ENCODE data around the gene NDUFAF2.
A peak's percentile ranks its signal among the peaks of the same experiment; 100 is the strongest.
"Not testable (repeated sequence)": the region's sequence is repeated elsewhere in the genome, so short reads cannot be mapped to it uniquely, and the experiment has no call there.

The NDUFAF2 gene

DNA sequence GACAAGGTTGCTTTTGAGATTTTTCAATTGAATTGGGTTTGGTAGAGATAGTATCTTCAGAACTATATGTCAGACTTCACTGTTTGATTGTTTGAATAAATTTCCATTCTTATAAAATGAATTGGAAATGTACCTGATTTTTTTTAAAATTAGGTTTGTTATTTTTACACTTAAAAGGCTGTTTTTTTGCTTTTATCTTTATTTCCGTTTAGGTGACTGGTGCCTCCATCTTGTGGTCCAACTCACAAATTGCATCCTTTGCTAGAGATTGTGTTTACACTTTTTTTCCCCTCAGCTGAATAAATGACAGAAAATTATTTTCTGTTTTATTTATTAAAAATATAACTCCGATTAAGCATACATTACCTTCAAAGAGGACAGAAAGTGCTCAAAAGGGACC, 15.6 kb downstream of the NDUFAF2 start:
- CTCF ChIA-PET: interaction anchor here (1.5 to 3.7 kb wide), 4 partner anchors 15 to 974 kb away, joined by 4 to 18 read pairs (median 8); partner anchors contain the start of genes ERCC8 and NDUFAF2

DNA sequence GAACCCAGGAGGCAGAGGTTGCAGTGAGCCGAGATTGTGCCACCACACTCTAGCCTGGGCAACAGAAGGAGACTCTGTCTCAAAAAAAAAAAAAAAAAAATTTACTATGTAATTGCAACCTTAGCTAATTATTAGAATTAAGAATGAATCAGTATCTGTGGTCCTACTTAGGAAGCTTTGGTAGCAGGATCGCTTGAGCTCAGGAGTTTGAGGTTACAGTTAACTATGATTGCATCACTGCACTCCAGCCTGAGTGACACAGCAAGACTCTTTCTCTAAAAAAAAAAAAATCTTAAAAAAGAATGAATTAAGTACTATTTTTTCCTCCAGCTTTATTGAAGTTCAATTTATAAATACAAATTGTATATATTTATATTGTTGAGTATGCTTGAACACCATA, 16.7 kb downstream of the NDUFAF2 start:
- WGBS (ENCODE audit: insufficient coverage): no CpG with 5 or more reads among the region's 2 CpGs
- peaks cover 0 to 2% (median 0%) of the 10 kb centered on the region in 4 experiments for H3K36me3 ChIP-seq (ENCODE audit: control insufficient read depth in 4 of 4, insufficient read depth in 4 of 4, low read length in 3 of 4)
- POLR2A ChIA-PET: no interaction called here
- H3K27ac ChIP-seq (ENCODE audit: insufficient read depth in 1 of 2, low read depth in 1 of 2, low read length in 2 of 2, poor library complexity in 1 of 2, severe bottlenecking in 2 of 2): no peak overlapping the region
- H3K27me3 ChIP-seq (replicated peaks in 2 of 5; ENCODE audit: control insufficient read depth in 4 of 5, insufficient read depth in 5 of 5, low read length in 4 of 5): no peaks in the 10 kb centered on the region
- peak; percentile 63 to 91 (median 85) for DNase-seq
- H3K4me1 ChIP-seq (ENCODE audit: control extremely low read depth in 1 of 4, control insufficient read depth in 4 of 4, insufficient read depth in 4 of 4, low read length in 3 of 4): peaks cover 0 to 5% (median 0%) of the 10 kb centered on the region in 4 experiments
- no peak overlapping the region for H3K4me3 ChIP-seq (ENCODE audit: control insufficient read depth in 1 of 7, extremely low read depth in 1 of 7, insufficient read depth in 4 of 7, low read depth in 2 of 7, low read length in 6 of 7)
- CTCF ChIA-PET: interaction anchor here (0.6 to 2.2 kb wide), 5 partner anchors 8 to 972 kb away, joined by 3 to 11 read pairs (median 3); no protein-coding TSS in a partner anchor
- H3K9me3 ChIP-seq (ENCODE audit: control extremely low read depth in 1 of 5, control insufficient read depth in 4 of 5, insufficient read depth in 2 of 5, low read depth in 1 of 5, low read length in 4 of 5): peaks cover 0 to 6% (median 0%) of the 10 kb centered on the region in 5 experiments

More for the DNA sequence above, 15.6 kb downstream of the NDUFAF2 start:
- Histone ChIP-seq H3K4me3 (ENCODE audit: control insufficient read depth in 1 of 7, extremely low read depth in 1 of 7, insufficient read depth in 4 of 7, low read depth in 2 of 7, low read length in 6 of 7) (no peak overlapping the region), H3K27ac (ENCODE audit: insufficient read depth in 1 of 2, low read depth in 1 of 2, low read length in 2 of 2, poor library complexity in 1 of 2, severe bottlenecking in 2 of 2) (no peak overlapping the region), H3K36me3 (ENCODE audit: control insufficient read depth in 4 of 4, insufficient read depth in 4 of 4, low read length in 3 of 4) (peaks cover 0 to 2% (median 0%) of the 10 kb centered on the region in 4 experiments), H3K9me3 (ENCODE audit: control extremely low read depth in 1 of 5, control insufficient read depth in 4 of 5, insufficient read depth in 2 of 5, low read depth in 1 of 5, low read length in 4 of 5) (no peaks in the 10 kb centered on the region), H3K4me1 (ENCODE audit: control extremely low read depth in 1 of 4, control insufficient read depth in 4 of 4, insufficient read depth in 4 of 4, low read length in 3 of 4) (peaks cover 0 to 5% (median 0%) of the 10 kb centered on the region in 4 experiments), H3K27me3 (replicated peaks in 2 of 5; ENCODE audit: control insufficient read depth in 4 of 5, insufficient read depth in 5 of 5, low read length in 4 of 5) (no peaks in the 10 kb centered on the region)
- peak; percentile 29 to 63 (median 55) for DNase-seq
- POLR2A ChIA-PET: no interaction called here
- no CpG with 5 or more reads among the region's 2 CpGs for WGBS (ENCODE audit: insufficient coverage)

- 83% methylated on average over 1 of the region's 3 CpGs for WGBS (ENCODE audit: insufficient coverage)
- POLR2A ChIA-PET: no interaction called here
- Histone ChIP-seq H3K4me3 (ENCODE audit: control insufficient read depth in 1 of 7, extremely low read depth in 1 of 7, insufficient read depth in 4 of 7, low read depth in 2 of 7, low read length in 6 of 7) (no peak overlapping the region), H3K36me3 (ENCODE audit: control insufficient read depth in 4 of 4, insufficient read depth in 4 of 4, low read length in 3 of 4) (peaks cover 0 to 2% (median 0%) of the 10 kb centered on the region in 4 experiments), H3K27me3 (replicated peaks in 2 of 5; ENCODE audit: control insufficient read depth in 4 of 5, insufficient read depth in 5 of 5, low read length in 4 of 5) (no peaks in the 10 kb centered on the region), H3K9me3 (ENCODE audit: control extremely low read depth in 1 of 5, control insufficient read depth in 4 of 5, insufficient read depth in 2 of 5, low read depth in 1 of 5, low read length in 4 of 5) (peaks cover 0 to 17% (median 6%) of the 10 kb centered on the region in 5 experiments), H3K4me1 (ENCODE audit: control extremely low read depth in 1 of 4, control insufficient read depth in 4 of 4, insufficient read depth in 4 of 4, low read length in 3 of 4) (no peaks in the 10 kb centered on the region), H3K27ac (ENCODE audit: insufficient read depth in 1 of 2, low read depth in 1 of 2, low read length in 2 of 2, poor library complexity in 1 of 2, severe bottlenecking in 2 of 2) (no peak overlapping the region)
- DNase-seq: peak in 2 of 3 donors; percentile 39 to 46
- CTCF ChIA-PET: interaction anchor here (0.6 kb wide), 1 partner anchor 1184 kb away, joined by 3 read pairs; no protein-coding TSS in a partner anchor
Measured at GRCh38 chr5:60972231-60972630, 27.2 kb downstream of the NDUFAF2 start.

DNA sequence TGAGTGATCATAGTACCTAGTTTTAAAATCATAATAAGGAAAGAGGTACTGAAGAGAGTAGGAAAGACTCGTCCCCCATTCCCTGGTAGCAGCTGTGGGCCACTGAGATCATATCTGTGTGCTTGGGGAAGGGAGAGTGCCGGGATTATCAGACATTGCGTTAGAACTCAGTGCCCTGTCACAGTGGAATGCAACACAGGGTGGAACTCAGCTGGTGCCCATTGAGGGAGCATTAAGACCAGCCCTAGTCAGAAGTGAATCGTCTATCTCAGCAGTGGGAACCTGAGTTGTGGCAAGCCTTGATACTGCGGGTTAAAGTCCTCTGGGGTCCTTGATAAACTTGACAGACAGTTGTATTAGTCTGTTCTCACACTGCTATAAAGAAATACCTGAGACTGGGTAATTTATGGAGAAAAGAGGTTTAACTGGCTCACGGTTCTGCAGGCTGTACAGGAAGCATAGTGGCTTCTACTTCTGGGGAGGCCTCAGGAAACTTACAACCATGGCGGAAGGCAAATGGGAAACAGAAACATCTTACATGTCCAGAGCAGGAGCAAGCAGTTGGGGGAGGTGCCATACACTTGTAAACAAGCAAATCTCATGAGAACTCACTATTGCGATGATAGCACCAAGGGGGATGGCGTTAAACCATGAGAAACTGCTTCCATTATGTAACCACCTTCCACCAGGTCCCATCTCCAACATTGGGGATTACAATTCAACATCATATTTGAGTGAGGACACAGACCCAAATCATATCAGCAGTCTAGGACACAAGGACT, 33.1 kb downstream of the NDUFAF2 start:
- DNase-seq: no peak
- no peaks in the 10 kb centered on the region for H3K4me1 ChIP-seq (ENCODE audit: control extremely low read depth in 1 of 4, control insufficient read depth in 4 of 4, insufficient read depth in 4 of 4, low read length in 3 of 4)
- peaks cover 2 to 11% (median 5%) of the 10 kb centered on the region in 4 experiments for H3K36me3 ChIP-seq (ENCODE audit: control insufficient read depth in 4 of 4, insufficient read depth in 4 of 4, low read length in 3 of 4)
- peaks cover 3 to 18% (median 10%) of the 10 kb centered on the region in 5 experiments for H3K9me3 ChIP-seq (ENCODE audit: control extremely low read depth in 1 of 5, control insufficient read depth in 4 of 5, insufficient read depth in 2 of 5, low read depth in 1 of 5, low read length in 4 of 5)
- POLR2A ChIA-PET: no interaction called here
- no peak overlapping the region for H3K27ac ChIP-seq (ENCODE audit: insufficient read depth in 1 of 2, low read depth in 1 of 2, low read length in 2 of 2, poor library complexity in 1 of 2, severe bottlenecking in 2 of 2)
- WGBS (ENCODE audit: insufficient coverage): 93% methylated on average over 8 of the region's 9 CpGs
- H3K4me3 ChIP-seq (ENCODE audit: control insufficient read depth in 1 of 7, extremely low read depth in 1 of 7, insufficient read depth in 4 of 7, low read depth in 2 of 7, low read length in 6 of 7): no peak overlapping the region
- CTCF ChIA-PET: no interaction called here
- no peaks in the 10 kb centered on the region for H3K27me3 ChIP-seq (replicated peaks in 2 of 5; ENCODE audit: control insufficient read depth in 4 of 5, insufficient read depth in 5 of 5, low read length in 4 of 5)

- H3K27ac ChIP-seq (ENCODE audit: insufficient read depth in 1 of 2, low read depth in 1 of 2, low read length in 2 of 2, poor library complexity in 1 of 2, severe bottlenecking in 2 of 2): no peak overlapping the region
- no peak overlapping the region for H3K4me3 ChIP-seq (ENCODE audit: control insufficient read depth in 1 of 7, extremely low read depth in 1 of 7, insufficient read depth in 4 of 7, low read depth in 2 of 7, low read length in 6 of 7)
- H3K4me1 ChIP-seq (ENCODE audit: control extremely low read depth in 1 of 4, control insufficient read depth in 4 of 4, insufficient read depth in 4 of 4, low read length in 3 of 4): no peaks in the 10 kb centered on the region
- H3K27me3 ChIP-seq (replicated peaks in 2 of 5; ENCODE audit: control insufficient read depth in 4 of 5, insufficient read depth in 5 of 5, low read length in 4 of 5): no peaks in the 10 kb centered on the region
- H3K36me3 ChIP-seq (ENCODE audit: control insufficient read depth in 4 of 4, insufficient read depth in 4 of 4, low read length in 3 of 4): peaks cover 2 to 11% (median 5%) of the 10 kb centered on the region in 4 experiments
- WGBS (ENCODE audit: insufficient coverage): no CpG with 5 or more reads among the region's 1 CpG
- POLR2A ChIA-PET: no interaction called here
- CTCF ChIA-PET: no interaction called here
- DNase-seq: peak in 1 of 3 donors; percentile 5
- H3K9me3 ChIP-seq (ENCODE audit: control extremely low read depth in 1 of 5, control insufficient read depth in 4 of 5, insufficient read depth in 2 of 5, low read depth in 1 of 5, low read length in 4 of 5): peaks cover 3 to 18% (median 10%) of the 10 kb centered on the region in 5 experiments
Measured at GRCh38 chr5:60978968-60979367, 34.0 kb downstream of the NDUFAF2 start.

DNA sequence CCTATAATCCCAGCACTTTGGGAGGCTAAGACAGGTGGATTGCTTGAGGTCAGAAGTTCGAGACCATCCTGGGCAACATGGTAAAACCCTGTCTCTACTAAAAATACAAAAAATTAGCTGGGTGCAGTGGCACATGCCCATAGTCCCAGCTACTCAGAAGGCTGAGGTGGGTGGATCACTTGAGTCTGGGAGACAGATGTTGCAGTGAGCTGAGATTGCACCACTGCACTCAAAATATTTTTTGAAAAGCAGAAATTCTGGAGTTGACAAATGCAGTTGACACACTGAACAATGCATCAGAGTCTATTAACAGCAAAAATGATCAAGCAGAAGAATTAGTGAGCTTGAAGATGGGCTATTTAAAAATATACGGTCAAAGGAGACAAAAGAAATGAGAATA, 35.5 kb downstream of the NDUFAF2 start:
- WGBS (ENCODE audit: insufficient coverage): 100% methylated on average over 2 of the region's 2 CpGs
- CTCF ChIA-PET: no interaction called here
- no peak overlapping the region for H3K27ac ChIP-seq (ENCODE audit: insufficient read depth in 1 of 2, low read depth in 1 of 2, low read length in 2 of 2, poor library complexity in 1 of 2, severe bottlenecking in 2 of 2)
- no peak for DNase-seq
- POLR2A ChIA-PET: no interaction called here
- H3K36me3 ChIP-seq (ENCODE audit: control insufficient read depth in 4 of 4, insufficient read depth in 4 of 4, low read length in 3 of 4): peaks cover 0 to 11% (median 5%) of the 10 kb centered on the region in 4 experiments
- H3K4me3 ChIP-seq (ENCODE audit: control insufficient read depth in 1 of 7, extremely low read depth in 1 of 7, insufficient read depth in 4 of 7, low read depth in 2 of 7, low read length in 6 of 7): no peak overlapping the region
- peaks cover 3 to 20% (median 5%) of the 10 kb centered on the region in 5 experiments for H3K9me3 ChIP-seq (ENCODE audit: control extremely low read depth in 1 of 5, control insufficient read depth in 4 of 5, insufficient read depth in 2 of 5, low read depth in 1 of 5, low read length in 4 of 5)
- no peaks in the 10 kb centered on the region for H3K4me1 ChIP-seq (ENCODE audit: control extremely low read depth in 1 of 4, control insufficient read depth in 4 of 4, insufficient read depth in 4 of 4, low read length in 3 of 4)
- H3K27me3 ChIP-seq (replicated peaks in 2 of 5; ENCODE audit: control insufficient read depth in 4 of 5, insufficient read depth in 5 of 5, low read length in 4 of 5): no peaks in the 10 kb centered on the region

DNA sequence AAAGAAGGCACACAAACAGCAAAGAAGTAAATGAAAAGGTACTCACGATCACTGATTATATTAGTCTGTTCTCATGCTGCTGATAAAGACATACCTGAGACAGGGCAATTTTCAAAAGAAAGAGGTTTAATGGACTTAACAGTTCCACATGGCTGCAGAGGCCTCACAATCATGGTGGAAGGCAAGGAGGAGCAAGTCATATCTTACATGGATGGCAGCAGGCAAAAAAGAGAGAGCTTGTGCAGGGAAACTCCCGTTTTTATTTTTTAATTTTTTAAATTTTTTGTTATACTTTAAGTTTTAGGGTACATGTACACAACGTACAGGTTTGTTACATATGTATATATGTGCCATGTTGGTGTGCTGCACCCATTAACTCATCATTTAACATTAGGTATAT, 37.1 kb downstream of the NDUFAF2 start:
- Histone ChIP-seq H3K9me3 (ENCODE audit: control extremely low read depth in 1 of 5, control insufficient read depth in 4 of 5, insufficient read depth in 2 of 5, low read depth in 1 of 5, low read length in 4 of 5) (peaks cover 3 to 28% (median 11%) of the 10 kb centered on the region in 5 experiments), H3K36me3 (ENCODE audit: control insufficient read depth in 4 of 4, insufficient read depth in 4 of 4, low read length in 3 of 4) (peaks cover 0 to 11% (median 5%) of the 10 kb centered on the region in 4 experiments)
- 100% methylated on average over 1 of the region's 3 CpGs for WGBS (ENCODE audit: insufficient coverage)
- peak in 1 of 3 donors; percentile 6 for DNase-seq
- H3K27me3 ChIP-seq (replicated peaks in 2 of 5; ENCODE audit: control insufficient read depth in 4 of 5, insufficient read depth in 5 of 5, low read length in 4 of 5); H3K27ac ChIP-seq (ENCODE audit: insufficient read depth in 1 of 2, low read depth in 1 of 2, low read length in 2 of 2, poor library complexity in 1 of 2, severe bottlenecking in 2 of 2); H3K4me1 ChIP-seq (ENCODE audit: control extremely low read depth in 1 of 4, control insufficient read depth in 4 of 4, insufficient read depth in 4 of 4, low read length in 3 of 4); CTCF ChIA-PET; H3K4me3 ChIP-seq (ENCODE audit: control insufficient read depth in 1 of 7, extremely low read depth in 1 of 7, insufficient read depth in 4 of 7, low read depth in 2 of 7, low read length in 6 of 7); POLR2A ChIA-PET: not testable (repeated sequence)

Data from common myeloid progenitor, CD34-positive (primary cell).